ENCODE data around the gene NUPR1. TPM values are rescaled to one million over a fixed set of nuclear protein-coding genes. Genes with fewer than 3 reads are reported as not detected.

NUPR1 gene
- total and polyA plus RNA-seq, 2 donors from 2014 or later = 64.7 to 125 TPM

- intact Hi-C loops (cut with DNase I) = loop anchor here (10.0 kb wide), 1 partner anchor 50 kb away; no protein-coding TSS in a partner anchor
- no peak overlapping the region for H3K4me3 ChIP-seq (ENCODE audit: low read length in 3 of 3)
- H3K27me3 ChIP-seq (ENCODE audit: control insufficient read depth, insufficient read depth, low read length) = no peaks in the 10 kb centered on the region
- no peak overlapping the region for H3K27ac ChIP-seq (ENCODE audit: low read depth in 2 of 2, low read length in 2 of 2)
- FAIRE-seq (no peak), DNase-seq (peak in 1 of 5 donors; percentile 34)
- H3K9me3 ChIP-seq (ENCODE audit: control insufficient read depth in 2 of 3, insufficient read depth in 1 of 3, low read length in 3 of 3) = no peaks in the 10 kb centered on the region
- H3K36me3 ChIP-seq (ENCODE audit: control insufficient read depth in 2 of 3, insufficient read depth in 3 of 3, low read length in 3 of 3) = no peaks in the 10 kb centered on the region
- H3K4me1 ChIP-seq (ENCODE audit: control insufficient read depth in 2 of 3, insufficient read depth in 2 of 3, low read depth in 1 of 3, low read length in 3 of 3) = peaks cover 0 to 3% (median 0%) of the 10 kb centered on the region in 3 donors
- no peak overlapping the region for H3K9ac ChIP-seq (ENCODE audit: low read length in 3 of 3)
- no peak for TF ChIP-seq CTCF (IDR thresholded peaks at IDR 0.05; ENCODE audit: borderline replicate concordance, extremely low read depth, insufficient read depth)
These were observed 43.5 kb downstream of the NUPR1 start for GRCh38 chr16:28495098-28495793.

GRCh38 chr16:28494121-28494851 lies 44.5 kb downstream of the NUPR1 start, which contains the start of gene APOBR:
Gene APOBR (plus strand): TSS chr16:28494643. CDS start chr16:28494682, 39 bp downstream.
- no peak for TF ChIP-seq CTCF (IDR thresholded peaks at IDR 0.05; ENCODE audit: borderline replicate concordance, extremely low read depth, insufficient read depth)
- H3K36me3 ChIP-seq (ENCODE audit: control insufficient read depth in 2 of 3, insufficient read depth in 3 of 3, low read length in 3 of 3) = no peaks in the 10 kb centered on the region
- no peak within 1 kb of the TSS for H3K4me3 ChIP-seq (ENCODE audit: low read length in 3 of 3)
- no peak for FAIRE-seq
- H3K4me1 ChIP-seq (ENCODE audit: control insufficient read depth in 2 of 3, insufficient read depth in 2 of 3, low read depth in 1 of 3, low read length in 3 of 3) = peaks cover 0 to 3% (median 0%) of the 10 kb centered on the region in 3 donors
- no peaks in the 10 kb centered on the region for H3K27me3 ChIP-seq (ENCODE audit: control insufficient read depth, insufficient read depth, low read length)
- no peak within 1 kb of the TSS for H3K9ac ChIP-seq (ENCODE audit: low read length in 3 of 3)
- peak within 1 kb of the TSS in 1 of 2 donors; percentile 37 for H3K27ac ChIP-seq (ENCODE audit: low read depth in 2 of 2, low read length in 2 of 2)
- intact Hi-C loops (cut with DNase I) = loop anchor here (10.0 kb wide), 1 partner anchor 51 kb away; no protein-coding TSS in a partner anchor
- DNase-seq = peak in 2 of 5 donors; percentile 31 to 74
- no peaks in the 10 kb centered on the region for H3K9me3 ChIP-seq (ENCODE audit: control insufficient read depth in 2 of 3, insufficient read depth in 1 of 3, low read length in 3 of 3)

GRCh38 chr16:28492511-28492910 lies 46.3 kb downstream of the NUPR1 start:
- intact Hi-C loops (cut with DNase I) = loop anchor here (10.0 kb wide), 1 partner anchor 52 kb away; no protein-coding TSS in a partner anchor
- Histone ChIP-seq H3K4me3 (ENCODE audit: low read length in 3 of 3) (peak overlapping the region; percentile 92 to 99 (median 94)), H3K27me3 (ENCODE audit: control insufficient read depth, insufficient read depth, low read length) (no peaks in the 10 kb centered on the region), H3K9me3 (ENCODE audit: control insufficient read depth in 2 of 3, insufficient read depth in 1 of 3, low read length in 3 of 3) (no peaks in the 10 kb centered on the region), H3K36me3 (ENCODE audit: control insufficient read depth in 2 of 3, insufficient read depth in 3 of 3, low read length in 3 of 3) (peaks cover 0 to 4% (median 4%) of the 10 kb centered on the region in 3 donors), H3K9ac (ENCODE audit: low read length in 3 of 3) (peak overlapping the region in 2 of 3 donors; percentile 87 to 97), H3K27ac (ENCODE audit: low read depth in 2 of 2, low read length in 2 of 2) (peak overlapping the region; percentile 98), H3K4me1 (ENCODE audit: control insufficient read depth in 2 of 3, insufficient read depth in 2 of 3, low read depth in 1 of 3, low read length in 3 of 3) (peaks cover 0 to 3% (median 0%) of the 10 kb centered on the region in 3 donors)
- FAIRE-seq (no peak), DNase-seq (no peak)
- no peak for TF ChIP-seq CTCF (IDR thresholded peaks at IDR 0.05; ENCODE audit: borderline replicate concordance, extremely low read depth, insufficient read depth)
